ENCODE data around the gene CCL7. TPM values are rescaled to one million over a fixed set of nuclear protein-coding genes. Genes with fewer than 3 reads are reported as not detected.
"Not testable (repeated sequence)": the region's sequence is repeated elsewhere in the genome, so short reads cannot be mapped to it uniquely, and the experiment has no call there.

The CCL7 gene
- not detected for polyA plus RNA-seq (ENCODE audit: insufficient read length)

DNA sequence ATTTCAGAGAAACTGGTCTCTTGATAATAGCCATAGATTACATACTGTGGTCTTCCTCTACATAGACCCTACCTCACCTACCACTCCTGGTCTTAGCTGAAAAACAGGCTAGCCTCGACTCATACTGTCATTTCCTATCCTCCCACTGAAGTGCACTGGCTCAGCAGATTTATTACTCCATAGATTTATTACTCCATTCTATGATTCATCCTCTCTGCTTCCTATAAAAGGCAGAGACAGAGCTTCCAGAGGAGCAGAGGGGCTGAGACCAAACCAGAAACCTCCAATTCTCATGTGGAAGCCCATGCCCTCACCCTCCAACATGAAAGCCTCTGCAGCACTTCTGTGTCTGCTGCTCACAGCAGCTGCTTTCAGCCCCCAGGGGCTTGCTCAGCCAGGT is at the start of gene CCL7:
Gene CCL7 (plus strand): TSS at position 253 of the 400 bp plus-strand sequence. CDS start 70 bp downstream, at position 323.
- DNase-seq (ENCODE audit: low read depth), result no peak

DNA sequence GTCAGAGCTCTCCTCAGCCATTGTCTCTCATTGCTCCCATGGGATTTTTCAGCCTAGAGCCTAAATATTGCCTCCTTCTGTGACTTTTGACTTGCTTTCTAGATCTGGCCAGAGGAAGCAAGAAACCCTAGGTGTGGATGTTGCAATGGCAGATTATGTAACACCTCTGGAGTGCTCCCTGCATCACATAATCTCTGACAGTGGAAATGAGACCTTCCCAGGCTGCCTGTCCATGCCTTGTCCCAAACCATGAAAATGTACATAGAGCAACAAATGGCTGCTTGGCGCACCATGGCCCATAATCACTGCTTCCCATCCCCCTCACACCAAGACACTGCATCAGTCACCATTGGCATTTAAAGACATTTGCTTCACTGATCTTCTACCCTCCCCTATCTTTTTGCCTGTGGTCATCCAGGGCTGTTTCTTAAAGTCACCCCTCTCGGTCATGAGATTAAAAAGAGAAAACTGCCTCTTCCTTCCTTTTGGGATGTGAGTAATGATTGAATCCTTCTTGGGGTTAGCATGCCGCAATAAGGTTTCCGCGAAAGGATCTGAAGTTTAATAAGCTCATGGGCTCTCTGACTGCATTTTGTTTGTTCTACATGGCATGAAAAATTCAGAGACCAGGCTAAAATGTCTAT is 49.1 kb upstream of the CCL7 start:
- no peak for DNase-seq (ENCODE audit: low read depth)

- no peak for DNase-seq (ENCODE audit: low read depth)
Measured at GRCh38 chr17:34221411-34221810, 48.6 kb upstream of the CCL7 start.

GRCh38 chr17:34222722-34223497 is 47.1 kb upstream of the CCL7 start:
- no peak for DNase-seq (ENCODE audit: low read depth)

- no peak for DNase-seq (ENCODE audit: low read depth)
Measured at GRCh38 chr17:34225046-34225445, 45.0 kb upstream of the CCL7 start.

GRCh38 chr17:34226011-34226743 is 43.8 kb upstream of the CCL7 start:
- no peak for DNase-seq (ENCODE audit: low read depth)

GRCh38 chr17:34226744-34227034 is 43.3 kb upstream of the CCL7 start:
- DNase-seq (ENCODE audit: low read depth), result no peak

- DNase-seq (ENCODE audit: low read depth), result not testable (repeated sequence)
Measured at GRCh38 chr17:34227293-34227692, 42.7 kb upstream of the CCL7 start.

DNA sequence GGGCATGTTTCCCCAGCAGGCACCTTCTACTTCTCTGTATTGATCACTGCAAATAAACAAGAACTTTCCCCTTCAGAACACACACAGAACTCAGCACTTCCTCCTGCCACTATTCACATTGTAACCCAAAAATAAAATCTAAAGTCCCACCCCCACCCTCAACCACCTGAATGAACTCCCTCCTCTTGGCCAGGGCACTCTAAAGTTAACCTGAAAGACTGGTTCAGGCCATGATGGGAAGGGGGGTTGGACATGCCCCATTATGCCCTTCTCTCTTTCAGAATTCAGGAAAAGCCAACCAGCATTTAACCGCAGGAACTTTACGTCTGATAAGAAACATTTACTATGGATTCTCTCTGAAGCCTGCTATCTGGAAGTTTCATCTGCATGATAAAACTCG is 42.3 kb upstream of the CCL7 start:
- no peak for DNase-seq (ENCODE audit: low read depth)

GRCh38 chr17:34228781-34229180 is 41.2 kb upstream of the CCL7 start:
- no peak for DNase-seq (ENCODE audit: low read depth)

DNA sequence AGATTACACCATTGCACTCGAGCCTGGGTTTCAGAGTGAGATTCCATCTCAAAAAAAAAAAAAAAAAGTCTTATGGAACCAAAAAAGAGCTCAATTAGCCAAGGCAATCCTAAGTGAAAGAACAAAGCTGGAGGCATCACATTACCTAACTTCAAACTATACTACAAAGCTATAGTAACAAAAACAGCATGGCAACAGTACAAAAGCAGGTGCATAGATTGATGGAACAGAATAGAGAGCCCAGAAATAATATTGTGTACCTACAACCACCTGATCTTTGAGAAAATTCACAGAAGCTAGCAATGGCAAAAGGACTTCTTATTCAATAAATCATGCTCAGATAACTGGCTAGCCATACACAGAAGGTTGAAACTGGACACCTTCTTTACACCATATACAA is 39.7 kb upstream of the CCL7 start:
- DNase-seq (ENCODE audit: low read depth), result no peak

GRCh38 chr17:34234616-34235015 is 35.4 kb upstream of the CCL7 start:
- DNase-seq (ENCODE audit: low read depth), result no peak

GRCh38 chr17:34235389-34236028 is 34.5 kb upstream of the CCL7 start:
- DNase-seq (ENCODE audit: low read depth), result peak; percentile 78

- DNase-seq (ENCODE audit: low read depth), result no peak
Measured at GRCh38 chr17:34236281-34236892, 33.6 kb upstream of the CCL7 start.

GRCh38 chr17:34237458-34237857 is 32.6 kb upstream of the CCL7 start:
- no peak for DNase-seq (ENCODE audit: low read depth)

- no peak for DNase-seq (ENCODE audit: low read depth)
Measured at GRCh38 chr17:34241062-34241461, 29.0 kb upstream of the CCL7 start.

- DNase-seq (ENCODE audit: low read depth), result no peak
Measured at GRCh38 chr17:34242587-34243363, 27.2 kb upstream of the CCL7 start.

DNA sequence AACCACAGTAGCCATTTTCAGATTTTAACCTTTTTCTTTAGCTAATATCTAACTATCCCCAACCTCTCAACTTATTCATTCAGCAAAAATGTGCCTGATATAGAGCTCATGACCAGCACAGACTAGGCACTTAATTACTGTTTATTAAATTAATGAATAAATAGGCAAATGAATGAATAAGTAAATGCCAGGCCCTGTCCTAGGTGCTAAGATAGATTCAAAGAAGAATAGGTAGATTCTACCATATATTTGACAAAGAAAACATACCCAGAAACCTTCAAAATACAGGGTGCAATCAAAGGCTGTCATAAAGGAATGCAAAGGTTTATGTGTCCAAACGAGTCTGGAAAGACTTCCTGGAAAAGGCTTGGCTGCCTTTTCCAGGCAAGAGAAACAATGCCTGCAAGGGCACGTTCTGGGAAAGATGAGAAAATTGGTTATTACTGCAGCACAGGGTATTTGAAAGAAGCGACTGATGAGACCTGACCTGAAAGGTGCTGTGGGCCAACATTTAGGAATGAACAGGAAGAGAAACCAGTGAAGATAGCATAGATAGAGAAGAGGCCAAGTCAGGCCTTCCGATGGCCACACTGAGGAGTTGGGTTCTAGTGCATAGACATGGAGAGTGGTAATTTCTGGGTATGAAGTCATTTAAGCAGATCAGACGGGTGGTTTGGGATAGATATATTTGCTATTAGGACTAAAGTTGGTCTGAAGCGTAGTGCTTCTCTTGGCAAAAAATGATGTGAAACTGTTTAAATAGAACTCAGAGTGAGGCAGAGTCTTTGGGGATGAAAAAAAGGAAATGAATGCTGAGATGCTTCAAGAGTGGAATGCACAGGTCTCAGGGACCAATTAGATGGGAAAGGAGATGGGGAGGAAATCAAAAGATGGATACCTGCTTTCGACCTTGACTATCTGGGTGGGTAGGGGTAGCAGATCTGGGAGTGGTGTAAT is 26.4 kb upstream of the CCL7 start:
- DNase-seq (ENCODE audit: low read depth), result no peak

GRCh38 chr17:34245351-34245905 is 24.6 kb upstream of the CCL7 start:
- no peak for DNase-seq (ENCODE audit: low read depth)

DNA sequence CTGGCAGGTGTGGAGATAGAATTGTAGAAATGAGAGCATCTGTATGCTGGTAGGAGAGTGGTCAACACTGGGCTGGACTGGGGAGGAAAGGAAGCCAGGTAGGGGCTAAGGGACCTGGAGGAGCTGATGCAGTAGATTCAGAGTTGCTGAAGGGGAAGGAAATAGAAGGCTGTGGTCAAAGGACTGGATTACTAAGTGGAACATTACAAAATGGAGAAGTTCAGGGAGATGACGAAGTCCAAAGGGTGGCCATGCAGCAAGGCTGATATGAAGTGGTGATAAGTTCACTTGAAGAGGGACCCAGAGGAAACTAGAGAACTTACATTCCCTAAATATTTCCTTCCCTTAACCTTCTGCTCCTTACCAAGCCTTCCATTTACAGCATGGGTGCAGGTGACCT is 23.6 kb upstream of the CCL7 start:
- no peak for DNase-seq (ENCODE audit: low read depth)
